Thymus (tissue), 11 donors: ENCODE measurements around the gene STIL. TPM values are rescaled to one million over a fixed set of nuclear protein-coding genes. Genes with fewer than 3 reads are reported as not detected.
"Not testable (repeated sequence)": the region's sequence is repeated elsewhere in the genome, so short reads cannot be mapped to it uniquely, and the experiment has no call there.

Source experiments
- DNase-seq, 9 donors: peaks; one replicate each; pipeline ENCODE4 v3.0.0-alpha.2; 2013; ENCODE audit warnings: low spot score in 9 of 9, low read depth in 6 of 9, missing footprints in 1 of 9
- H3K27ac ChIP-seq, 2 donors: one replicate each; pipeline ENCODE4 v1.5.1; 2013; ENCODE audit warnings: control low read depth in 1 of 2, low read depth in 1 of 2, low read length in 1 of 2, mild to moderate bottlenecking in 1 of 2, moderate library complexity in 1 of 2
- H3K27me3 ChIP-seq, 2 donors: one replicate each; pipeline ENCODE4 v1.5.1; 2013; ENCODE audit warnings: low read length in 1 of 2; ENCODE audit not compliant: control insufficient read depth in 2 of 2, insufficient read depth in 1 of 2
- H3K36me3 ChIP-seq, 2 donors: one replicate each; pipeline ENCODE4 v1.5.1; 2013; ENCODE audit warnings: low read length in 1 of 2, mild to moderate bottlenecking in 1 of 2, moderate library complexity in 1 of 2; ENCODE audit not compliant: control insufficient read depth in 2 of 2, insufficient read depth in 2 of 2
- H3K4me1 ChIP-seq, 2 donors: one replicate each; pipeline ENCODE4 v1.5.1; 2013; ENCODE audit warnings: low read length in 2 of 2; ENCODE audit not compliant: control insufficient read depth in 2 of 2, insufficient read depth in 2 of 2
- H3K4me3 ChIP-seq, 2 donors: one replicate each; pipeline ENCODE4 v1.5.1; 2013; ENCODE audit warnings: low read length in 2 of 2, control low read depth in 1 of 2, mild to moderate bottlenecking in 1 of 2
- H3K9me3 ChIP-seq, 2 donors: one replicate each; pipeline ENCODE4 v1.5.1; 2013; ENCODE audit warnings: low read length in 1 of 2, mild to moderate bottlenecking in 1 of 2; ENCODE audit not compliant: control insufficient read depth in 2 of 2, insufficient read depth in 1 of 2
- WGBS: extraction: QIAGEN DNeasy Blood & Tissue Kit; methylation state at CpG from one replicate; pipeline ENCODE4 v1.1.7; 2013; 5-methylcytosine and 5-hydroxymethylcytosine counted together
- polyA plus RNA-seq: library from polyadenylated mRNA; stranded (reverse); fragments of 200-250 nt; gene quantifications from one replicate; pipeline ENCODE4 v1.2.3, GENCODE V29; 2013
- total RNA-seq: library from RNA; stranded (reverse); fragments of 120-200 nt; gene quantifications from one replicate; pipeline ENCODE4 v1.2.4, GENCODE V29; 2013
- donor health status: healthy.

STIL gene
- total and polyA plus RNA-seq, 2 donors: 1.1 to 17.7 TPM

GRCh38 chr1:47210666-47211065 is 103.3 kb downstream of the STIL start:
- Histone ChIP-seq H3K4me3 (no peak overlapping the region), H3K27ac (no peak overlapping the region), H3K9me3 (no peaks in the 10 kb centered on the region), H3K36me3 (no peaks in the 10 kb centered on the region), H3K4me1 (no peaks in the 10 kb centered on the region), H3K27me3 (peaks cover 0 to 10% of the 10 kb centered on the region in 2 donors)
- no peak for DNase-seq
- WGBS: 92% methylated on average over 3 of the region's 3 CpGs

GRCh38 chr1:47209725-47210325 is 104.1 kb downstream of the STIL start:
- H3K27me3 ChIP-seq: peaks cover 0 to 10% of the 10 kb centered on the region in 2 donors
- no peaks in the 10 kb centered on the region for H3K9me3 ChIP-seq
- no peaks in the 10 kb centered on the region for H3K4me1 ChIP-seq
- DNase-seq: no peak
- 88% methylated on average over 3 of the region's 3 CpGs for WGBS
- H3K4me3 ChIP-seq: no peak overlapping the region
- no peak overlapping the region for H3K27ac ChIP-seq
- H3K36me3 ChIP-seq: no peaks in the 10 kb centered on the region

DNA sequence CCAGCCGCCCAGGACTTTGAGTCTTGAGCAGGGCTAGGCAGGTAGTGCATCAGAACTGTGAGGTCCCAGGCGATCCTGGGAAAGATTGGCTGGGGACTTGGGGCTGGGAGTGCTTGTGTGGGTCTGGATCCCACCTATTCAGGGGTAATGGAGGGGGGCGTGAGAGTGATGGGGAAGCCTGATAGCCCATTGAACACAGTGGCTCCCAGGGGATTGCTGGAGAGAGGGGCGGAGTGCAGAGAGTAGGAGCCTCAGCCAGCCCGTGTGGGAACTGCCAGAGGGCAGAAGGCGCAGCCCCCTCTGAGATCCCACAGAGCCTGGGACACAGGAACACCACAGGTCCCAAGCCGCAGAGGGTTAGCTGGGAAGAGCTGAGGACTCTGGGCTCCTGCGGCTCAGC is 104.9 kb downstream of the STIL start:
- 95% methylated on average over 8 of the region's 8 CpGs for WGBS
- Histone ChIP-seq H3K36me3 (no peaks in the 10 kb centered on the region), H3K4me1 (no peaks in the 10 kb centered on the region), H3K4me3 (no peak overlapping the region), H3K9me3 (no peaks in the 10 kb centered on the region), H3K27me3 (peaks cover 0 to 10% of the 10 kb centered on the region in 2 donors), H3K27ac (no peak overlapping the region)
- DNase-seq: no peak

DNA sequence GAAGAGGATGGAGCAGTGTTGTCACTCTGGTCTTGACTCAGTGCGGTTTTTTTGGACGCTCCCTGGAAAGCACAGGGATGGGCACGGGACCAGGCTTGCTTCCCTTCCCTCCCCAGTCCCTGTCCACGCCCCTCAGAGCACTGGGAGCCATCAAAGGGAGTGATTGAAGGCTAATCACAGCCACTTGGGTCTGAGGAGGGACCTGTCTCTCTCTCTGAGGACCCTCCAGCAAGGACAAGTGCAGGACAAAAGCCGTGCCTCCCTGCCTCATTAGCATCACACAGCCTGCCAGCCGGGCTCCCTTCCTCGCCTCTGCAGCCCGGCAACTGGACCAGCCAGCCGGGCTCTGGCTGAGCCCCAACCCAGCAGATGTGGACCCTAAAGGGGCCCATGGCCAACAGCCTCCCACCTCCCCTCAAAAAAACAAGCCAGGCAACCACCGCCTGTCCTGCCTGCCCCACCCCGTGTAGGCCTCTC is 105.5 kb downstream of the STIL start:
- H3K4me3 ChIP-seq: no peak overlapping the region
- DNase-seq: no peak
- WGBS: 94% methylated on average over 11 of the region's 11 CpGs

GRCh38 chr1:47207803-47208373 is 106.1 kb downstream of the STIL start:
- WGBS: 90% methylated on average over 8 of the region's 8 CpGs
- no peaks in the 10 kb centered on the region for H3K36me3 ChIP-seq
- H3K9me3 ChIP-seq: no peaks in the 10 kb centered on the region
- no peak overlapping the region for H3K4me3 ChIP-seq
- H3K27me3 ChIP-seq: peaks cover 0 to 10% of the 10 kb centered on the region in 2 donors
- no peak for DNase-seq
- no peak overlapping the region for H3K27ac ChIP-seq
- H3K4me1 ChIP-seq: no peaks in the 10 kb centered on the region

More for the DNA sequence above, 105.5 kb downstream of the STIL start:
- Histone ChIP-seq H3K27ac (no peak overlapping the region), H3K27me3 (peaks cover 0 to 10% of the 10 kb centered on the region in 2 donors), H3K36me3 (no peaks in the 10 kb centered on the region), H3K4me1 (no peaks in the 10 kb centered on the region), H3K9me3 (no peaks in the 10 kb centered on the region)

- Histone ChIP-seq H3K27ac (no peak overlapping the region), H3K4me1 (no peaks in the 10 kb centered on the region), H3K9me3 (no peaks in the 10 kb centered on the region), H3K4me3 (no peak overlapping the region), H3K36me3 (no peaks in the 10 kb centered on the region), H3K27me3 (peaks cover 0 to 7% of the 10 kb centered on the region in 2 donors)
- DNase-seq: no peak
- WGBS: 96% methylated on average over 5 of the region's 5 CpGs
Measured at GRCh38 chr1:47205918-47206317, 108.0 kb downstream of the STIL start.

DNA sequence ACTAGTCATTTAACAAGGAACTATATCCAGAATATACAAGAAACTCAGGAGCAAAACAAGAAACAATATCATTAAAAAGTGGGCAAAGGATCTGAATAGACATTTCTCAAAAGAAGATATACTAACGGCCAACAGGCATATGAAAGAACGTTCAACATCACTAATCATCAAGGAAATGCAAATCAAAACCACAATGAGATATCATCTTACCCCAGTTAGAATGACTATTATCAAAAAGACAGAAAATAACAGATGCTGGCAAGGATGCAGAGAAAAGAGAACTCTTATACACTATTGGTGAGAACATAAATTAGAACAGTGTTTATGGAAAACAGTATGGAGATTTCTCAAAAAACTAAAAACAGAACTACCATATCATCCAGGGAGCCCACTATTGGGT is 110.4 kb downstream of the STIL start:
- not testable (repeated sequence) for H3K27ac ChIP-seq, H3K4me3 ChIP-seq, H3K4me1 ChIP-seq, DNase-seq, H3K9me3 ChIP-seq, H3K36me3 ChIP-seq
- 8% methylated on average over 2 of the region's 2 CpGs for WGBS
- peaks cover 0 to 11% of the 10 kb centered on the region in 2 donors for H3K27me3 ChIP-seq

- DNase-seq: no peak
- no peak overlapping the region for H3K4me3 ChIP-seq
- H3K4me1 ChIP-seq: no peaks in the 10 kb centered on the region
- H3K36me3 ChIP-seq: no peaks in the 10 kb centered on the region
- peaks cover 0 to 9% of the 10 kb centered on the region in 2 donors for H3K27me3 ChIP-seq
- 84% methylated on average over 4 of the region's 4 CpGs for WGBS
- no peak overlapping the region for H3K27ac ChIP-seq
- no peaks in the 10 kb centered on the region for H3K9me3 ChIP-seq
Measured at GRCh38 chr1:47201179-47201578, 112.8 kb downstream of the STIL start.
